ENCODE results near the gene NKRF.
"Not testable (repeated sequence)": the region's sequence is repeated elsewhere in the genome, so short reads cannot be mapped to it uniquely, and the experiment has no call there.

The NKRF gene

GRCh38 chrX:119606280-119607017 lies at the start of gene NKRF:
Gene NKRF (minus strand): TSS chrX:119606424.
- DNase-seq (ENCODE audit: low read depth in 2 of 2) = peak; percentile 83 to 84

- DNase-seq (ENCODE audit: low read depth in 2 of 2) = peak; percentile 40 to 53
These were observed 48.9 kb upstream of the NKRF start for GRCh38 chrX:119655125-119655524.

GRCh38 chrX:119654112-119654531 lies 47.9 kb upstream of the NKRF start:
- DNase-seq (ENCODE audit: low read depth in 2 of 2) = no peak

- no peak for DNase-seq (ENCODE audit: low read depth in 2 of 2)
These were observed 42.2 kb upstream of the NKRF start for GRCh38 chrX:119648421-119648775.

- peak; percentile 23 to 27 for DNase-seq (ENCODE audit: low read depth in 2 of 2)
These were observed 41.6 kb upstream of the NKRF start for GRCh38 chrX:119647552-119648420.

GRCh38 chrX:119647089-119647488 lies 40.9 kb upstream of the NKRF start:
- no peak for DNase-seq (ENCODE audit: low read depth in 2 of 2)

GRCh38 chrX:119646515-119646914 lies 40.3 kb upstream of the NKRF start:
- no peak for DNase-seq (ENCODE audit: low read depth in 2 of 2)

- DNase-seq (ENCODE audit: low read depth in 2 of 2) = no peak
These were observed 37.5 kb upstream of the NKRF start for GRCh38 chrX:119643696-119644095.

GRCh38 chrX:119640731-119641170 lies 34.5 kb upstream of the NKRF start:
- no peak for DNase-seq (ENCODE audit: low read depth in 2 of 2)

GRCh38 chrX:119638725-119639471 lies 32.7 kb upstream of the NKRF start:
- DNase-seq (ENCODE audit: low read depth in 2 of 2) = no peak

- not testable (repeated sequence) for DNase-seq (ENCODE audit: low read depth in 2 of 2)
These were observed 31.2 kb upstream of the NKRF start for GRCh38 chrX:119637421-119637820.

GRCh38 chrX:119636419-119636818 lies 30.2 kb upstream of the NKRF start:
- DNase-seq (ENCODE audit: low read depth in 2 of 2) = no peak

- DNase-seq (ENCODE audit: low read depth in 2 of 2) = no peak
These were observed 29.6 kb upstream of the NKRF start for GRCh38 chrX:119635799-119636198.

GRCh38 chrX:119635179-119635578 lies 29.0 kb upstream of the NKRF start:
- no peak for DNase-seq (ENCODE audit: low read depth in 2 of 2)

GRCh38 chrX:119625843-119626242 lies 19.6 kb upstream of the NKRF start:
- DNase-seq (ENCODE audit: low read depth in 2 of 2) = no peak

GRCh38 chrX:119624951-119625668 lies 18.9 kb upstream of the NKRF start:
- DNase-seq (ENCODE audit: low read depth in 2 of 2) = no peak

GRCh38 chrX:119624417-119624816 lies 18.2 kb upstream of the NKRF start:
- DNase-seq (ENCODE audit: low read depth in 2 of 2) = no peak

GRCh38 chrX:119622356-119623232 lies 16.4 kb upstream of the NKRF start:
- no peak for DNase-seq (ENCODE audit: low read depth in 2 of 2)

GRCh38 chrX:119618439-119618838 lies 12.2 kb upstream of the NKRF start:
- DNase-seq (ENCODE audit: low read depth in 2 of 2) = no peak

- DNase-seq (ENCODE audit: low read depth in 2 of 2) = no peak
These were observed 11.4 kb upstream of the NKRF start for GRCh38 chrX:119617517-119618164.

All from stimulated activated CD4-positive, alpha-beta T cell treated with anti-CD3 and anti-CD28 coated beads, Interleukin-1b, Interleukin-23, amount 100 ng/mL, for 4 hours (primary cell).